K562 (cell line): ENCODE results near the gene C1orf56. TPM values are rescaled to one million over a fixed set of nuclear protein-coding genes. Genes with fewer than 3 reads are reported as not detected.

ENCODE experiments used
- ATAC-seq: fragments of 200-7000 bp; cut with Tn5 transposase; 3 replicates; pipeline ENCODE4 v1.9.1; 2020; ENCODE audit warnings: moderate library complexity
- BruUV-seq: library from RNA; stranded (reverse); fragments of 400-500 nt; replicated peaks from 2 replicates; lab custom pipeline; 2021; lab: Mats Ljungman, UMichigan
- CTCF ChIA-PET: fragments of 300-600 bp; formaldehyde crosslinking; extraction: SDS; loops from one replicate; lab custom pipeline; 2021; ENCODE audit warnings: low intra/inter-chr PET ratio; lab: Yijun Ruan, JAX
- POLR2A ChIA-PET: fragments of 300-600, 350-650 bp; sonication (Branson Sonifier 250); formaldehyde crosslinking; extraction: SDS; loops from one replicate; lab custom pipeline; 2021; ENCODE audit warnings: antibody characterized with exemption, inconsistent platforms; lab: Yijun Ruan, JAX
- DNase-seq, 4 experiments: peaks; one replicate each; pipeline versions ENCODE4 v3.0.0 to v3.0.0-alpha.2; 2011 to 2018; ENCODE audit warnings: low spot score in 3 of 4, mixed read lengths in 3 of 4; ENCODE audit errors: extremely low read depth in 1 of 4
- FAIRE-seq: peaks from 2 replicates; lab custom pipeline; 2011; peaks lifted over from hg19 to GRCh38; lab: Jason Lieb, UNC
- H2AFZ ChIP-seq: 2 replicates; pipeline ENCODE4 v1.6.0; 2011; ENCODE audit warnings: low read depth, low read length, control low read depth, inconsistent platforms
- H3K27ac ChIP-seq: fragments of 200-600 bp; 3 replicates; pipeline ENCODE4 v1.8.0; 2011; ENCODE audit warnings: low read depth, mild to moderate bottlenecking, control low read depth, inconsistent platforms, low read length, moderate library complexity, mixed read lengths; ENCODE audit errors: extremely low read depth
- H3K27me3 ChIP-seq, 2 experiments: fragments of 300-600 bp in 1 of 2; 2 replicates in 1 of 2; 3 replicates in 1 of 2; pipeline versions ENCODE4 v1.6.0 to v1.8.0; 2011; ENCODE audit warnings: inconsistent platforms in 2 of 2, low read length in 2 of 2, mild to moderate bottlenecking in 1 of 2, mixed read lengths in 1 of 2, moderate library complexity in 1 of 2; ENCODE audit not compliant: control insufficient read depth in 2 of 2, insufficient read depth in 2 of 2
- H3K36me3 ChIP-seq: fragments of 300-600 bp; 3 replicates; pipeline ENCODE4 v1.8.0; 2011; ENCODE audit warnings: mild to moderate bottlenecking, low read length, inconsistent platforms; ENCODE audit not compliant: control insufficient read depth, insufficient read depth
- H3K4me1 ChIP-seq, 2 experiments: fragments of 200-600 bp in 1 of 2; replicated peaks in 1 of 2; 2 replicates in 1 of 2; 3 replicates in 1 of 2; pipeline versions ENCODE4 v1.5.1 to v1.8.0; 2011; ENCODE audit warnings: inconsistent platforms in 2 of 2, low read length in 2 of 2, mild to moderate bottlenecking in 1 of 2, mixed read lengths in 1 of 2, moderate library complexity in 1 of 2; ENCODE audit not compliant: control insufficient read depth in 2 of 2, insufficient read depth in 2 of 2
- H3K4me2 ChIP-seq: 2 replicates; pipeline ENCODE4 v1.6.1; 2011; ENCODE audit warnings: low read length, control low read depth, inconsistent platforms, mixed read lengths; ENCODE audit not compliant: insufficient read depth
- H3K4me3 ChIP-seq: fragments of 200-600 bp; sonication (generic), shearing (Covaris generic); 2 replicates; pipeline ENCODE4 v1.5.1; 2016; ENCODE audit warnings: control low read depth, inconsistent platforms
- H3K79me2 ChIP-seq: fragments of 200-600 bp; 3 replicates; pipeline ENCODE4 v1.8.0; 2011; ENCODE audit warnings: low read length, inconsistent platforms; ENCODE audit not compliant: control insufficient read depth, insufficient read depth
- H3K9ac ChIP-seq, 2 experiments: 2 replicates each; pipeline versions ENCODE4 v1.6.0 to v1.6.1; 2011; ENCODE audit warnings: low read depth in 2 of 2, low read length in 2 of 2, control low read depth in 1 of 2, inconsistent platforms in 1 of 2, mild to moderate bottlenecking in 1 of 2, mixed read lengths in 1 of 2; ENCODE audit not compliant: insufficient read depth in 1 of 2
- H3K9me1 ChIP-seq: one replicate; pipeline ENCODE4 v1.6.0; 2011; ENCODE audit warnings: inconsistent platforms, mild to moderate bottlenecking, low read length, moderate library complexity; ENCODE audit not compliant: control insufficient read depth, insufficient read depth
- H3K9me3 ChIP-seq: replicated peaks from 2 replicates; pipeline ENCODE4 v1.5.1; 2011; ENCODE audit warnings: low read depth, low read length, inconsistent platforms; ENCODE audit not compliant: control insufficient read depth, insufficient read depth
- H4K20me1 ChIP-seq: replicated peaks from 2 replicates; pipeline ENCODE4 v1.6.1; 2011; ENCODE audit warnings: low read length, inconsistent platforms, mixed read lengths; ENCODE audit not compliant: control insufficient read depth, insufficient read depth
- CBX3 ChIP-seq, 2 experiments: IDR thresholded peaks; 1 replicate in 1 of 2; 2 replicates in 1 of 2; pipeline ENCODE4 v1.6.1; 2012; ENCODE audit warnings: inconsistent platforms in 2 of 2, low read length in 2 of 2, borderline replicate concordance in 1 of 2, control low read depth in 1 of 2
- FOXK1 ChIP-seq: sonication (generic); formaldehyde crosslinking; IDR thresholded peaks from 2 replicates; pipeline ENCODE4 v1.8.0; 2022; ENCODE audit warnings: missing genetic modification reagents, mild to moderate bottlenecking, borderline replicate concordance
- KAT7 ChIP-seq: sonication (generic); formaldehyde crosslinking; IDR thresholded peaks from 2 replicates; pipeline ENCODE4 v1.8.0; 2022; ENCODE audit warnings: missing genetic modification reagents, mild to moderate bottlenecking, borderline replicate concordance
- NFIC ChIP-seq: fragments of 450-650 bp; IDR thresholded peaks from 2 replicates; pipeline ENCODE4 v1.6.1; 2017; ENCODE audit warnings: mild to moderate bottlenecking, inconsistent platforms
- POLR2G ChIP-seq: fragments of 200-400 bp; formaldehyde crosslinking; IDR thresholded peaks from 2 replicates; pipeline ENCODE4 v1.6.1; 2017; ENCODE audit warnings: low read depth, mild to moderate bottlenecking, antibody characterized with exemption, low read length, moderate library complexity
- RBM17 ChIP-seq: fragments of 200-400 bp; formaldehyde crosslinking; IDR thresholded peaks from 2 replicates; pipeline ENCODE4 v1.6.1; 2017; ENCODE audit warnings: low read depth, mild to moderate bottlenecking, low read length, borderline replicate concordance
- RFX1 ChIP-seq: fragments of 450-650 bp; IDR thresholded peaks from 2 replicates; pipeline ENCODE4 v1.6.1; 2016; ENCODE audit warnings: mild to moderate bottlenecking, moderate library complexity
- TFE3 ChIP-seq: fragments of 450-650 bp; formaldehyde crosslinking; IDR thresholded peaks from 2 replicates; pipeline ENCODE4 v1.4.0; 2020; ENCODE audit warnings: mild to moderate bottlenecking, mixed read lengths
- ZNF217 ChIP-seq: sonication (generic); formaldehyde crosslinking; IDR thresholded peaks from 2 replicates; pipeline ENCODE4 v1.8.0; 2022; ENCODE audit warnings: mild to moderate bottlenecking, missing genetic modification reagents
- WGBS: fragments of 100-300 bp; shearing (Covaris generic); methylation state at CpG from one replicate; pipeline ENCODE4 v1.1.6; 2016; ENCODE audit warnings: low coverage, mixed read lengths; ENCODE audit not compliant: insufficient coverage; ENCODE audit errors: missing lambda C conversion rate; 5-methylcytosine and 5-hydroxymethylcytosine counted together
- in situ Hi-C: fragments of 300-500 bp; cut with MboI; formaldehyde crosslinking; loops from 4 replicates; pipeline ENCODE4 v1.15.0; 2018; ENCODE audit warnings: inconsistent platforms, mixed read lengths
- intact Hi-C: fragments of 100-400 bp; cut with micrococcal nuclease; formaldehyde crosslinking; loops from 2 replicates; pipeline ENCODE4 v1.14.2; 2022
- polyA plus RNA-seq, 8 experiments: library from polyadenylated mRNA; depleted of rRNA in 4 of 8; stranded (reverse) in 5 of 8; unstranded in 3 of 8; fragments of >200 nt; fragmentation: Nextera tagmentation in 2 of 8; fragmentation: Illumina TruSeq in 1 of 8; extraction: Ambion mirVana in 2 of 8; extraction: Trizol in 1 of 8; gene quantifications; 2 replicates each; pipeline versions ENCODE4 v1.2.1 to v1.2.3, GENCODE V29; 2011 to 2014; ENCODE audit warnings: inconsistent platforms in 1 of 8, missing spikeins in 1 of 8
- total RNA-seq, 7 experiments: library from RNA; depleted of rRNA in 6 of 7; stranded (reverse); fragments of >200 nt in 6 of 7; fragmentation: Illumina TruSeq in 2 of 7; extraction: Trizol in 2 of 7; gene quantifications; 2 replicates each; pipeline versions ENCODE4 v1.2.1 to v1.2.3, GENCODE V29; 2011 to 2021; ENCODE audit warnings: low replicate concordance in 1 of 7
- TF ChIP-seq, protein P1 (sequence below), 2 experiments: IDR thresholded peaks; 2 replicates each; pipeline ENCODE4 v1.6.1; 2011; ENCODE audit warnings: borderline replicate concordance in 1 of 2, control low read depth in 1 of 2, low read depth in 1 of 2, low read length in 1 of 2, mild to moderate bottlenecking in 1 of 2, mixed read lengths in 1 of 2, moderate library complexity in 1 of 2; ENCODE audit not compliant: insufficient read depth in 1 of 2, insufficient read length in 1 of 2, poor library complexity in 1 of 2, severe bottlenecking in 1 of 2; ENCODE audit errors: extremely low read depth in 1 of 2

C1orf56 gene
- total and polyA plus RNA-seq, 9 of the 15 experiments (the other 6 are each of a cell fraction or from before 2014, with no cell fraction given): 0.18 to 15.7 (median 1.1) TPM

DNA sequence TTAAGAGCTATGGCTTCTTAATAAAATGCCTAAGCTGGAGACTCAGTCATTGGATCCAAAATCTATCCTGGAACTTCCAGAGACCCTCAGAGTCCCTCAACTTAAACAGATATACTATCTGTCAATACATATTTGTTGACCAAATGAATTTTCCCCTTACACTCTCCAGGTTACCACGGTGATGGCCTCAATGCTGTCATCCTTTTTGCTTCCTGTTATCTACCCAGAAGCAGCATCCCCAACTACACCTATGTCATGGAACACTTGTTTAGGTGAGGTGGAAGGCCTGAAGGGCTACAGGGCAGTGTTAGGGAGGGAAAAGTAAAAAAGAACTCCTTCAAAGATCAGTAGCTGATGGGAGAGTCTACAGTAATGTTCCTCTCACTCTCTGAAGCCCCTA lies 4.4 kb upstream of the C1orf56 start:
- DNase-seq (no peak), ATAC-seq (no peak)
- POLR2A ChIA-PET: interaction anchor here (0.7 to 2.6 kb wide), 6 partner anchors 12 to 36 kb away, joined by 3 to 16 read pairs (median 3); partner anchors contain the start of genes CDC42SE1, MINDY1 and MLLT11
- 42% methylated on average over 1 of the region's 1 CpG for WGBS
- H3K9ac ChIP-seq: no peak overlapping the region
- CTCF ChIA-PET: no interaction called here
- no peaks in the 10 kb centered on the region for H4K20me1 ChIP-seq
- H2AFZ ChIP-seq: no peak overlapping the region
- TF ChIP-seq ZNF217 (CRISPR knock-in tag) (no peak), RFX1 (peak; percentile 56)
- TF ChIP-seq, all 486 proteins: peak for 1
- no TSS peak for BruUV-seq
- in situ Hi-C loops: no loop called here
- Histone ChIP-seq H3K79me2 (peaks cover 5% of the 10 kb centered on the region; the same call in 2 of the 3 replicates), H3K9me1 (no peaks in the 10 kb centered on the region), H3K4me3 (no peak overlapping the region), H3K27ac (no peak overlapping the region), H3K9me3 (no peaks in the 10 kb centered on the region), H3K4me1 (peaks cover 9 to 13% of the 10 kb centered on the region in 2 experiments; a peak in 4 of 5 replicates), H3K4me2 (no peak overlapping the region), H3K36me3 (no peaks in the 10 kb centered on the region), H3K27me3 (no peaks in the 10 kb centered on the region)
- FAIRE-seq: no peak
- intact Hi-C loops: no loop called here

GRCh38 chr1:151047925-151048644 lies 534 bp downstream of the C1orf56 start:
- peak overlapping the region; percentile 68 for H2AFZ ChIP-seq
- peak overlapping the region; percentile 39 for H3K4me3 ChIP-seq
- intact Hi-C loops: no loop called here
- TF ChIP-seq FOXK1 (CRISPR knock-in tag) (0 out of 2 replicates have a peak, but pooled peaks have one; percentile 9), NFIC (peak; percentile 51; the same call in 1 of the 2 replicates), KAT7 (CRISPR knock-in tag) (no peak), RBM17 (no peak), TFE3 (CRISPR knock-in tag) (no peak), CBX3 (IDR thresholded peaks at IDR 0.05; ENCODE audit: borderline replicate concordance in 1 of 2, low read length in 2 of 2) (no peak), POLR2G (peak; percentile 78)
- TF ChIP-seq, protein P1, sequence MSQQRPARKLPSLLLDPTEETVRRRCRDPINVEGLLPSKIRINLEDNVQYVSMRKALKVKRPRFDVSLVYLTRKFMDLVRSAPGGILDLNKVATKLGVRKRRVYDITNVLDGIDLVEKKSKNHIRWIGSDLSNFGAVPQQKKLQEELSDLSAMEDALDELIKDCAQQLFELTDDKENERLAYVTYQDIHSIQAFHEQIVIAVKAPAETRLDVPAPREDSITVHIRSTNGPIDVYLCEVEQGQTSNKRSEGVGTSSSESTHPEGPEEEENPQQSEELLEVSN (IDR thresholded peaks at IDR 0.05; ENCODE audit: borderline replicate concordance in 1 of 2, extremely low read depth in 1 of 2, insufficient read depth in 1 of 2, insufficient read length in 1 of 2, low read depth in 1 of 2, low read length in 1 of 2, poor library complexity in 1 of 2, severe bottlenecking in 1 of 2): peak; percentile 47 to 62

More at GRCh38 chr1:151047925-151048644, 534 bp downstream of the C1orf56 start:
- FAIRE-seq (no peak), DNase-seq (peak in 2 of 4 experiments; percentile 45 to 67), ATAC-seq (peak; percentile 74)
- in situ Hi-C loops: no loop called here
- ChIA-PET POLR2A (interaction anchor here (1.0 to 3.6 kb wide), 6 partner anchors 8 to 206 kb away, joined by 3 to 36 read pairs (median 6); partner anchors contain the start of genes BNIPL, CDC42SE1, MLLT11 and PSMD4), CTCF (no interaction called here)
- H3K36me3 ChIP-seq: peaks cover 33% of the 10 kb centered on the region
- peaks cover 17% of the 10 kb centered on the region for H3K79me2 ChIP-seq
- H3K27ac ChIP-seq: peak overlapping the region; percentile 52
- no peaks in the 10 kb centered on the region for H4K20me1 ChIP-seq
- peaks cover 18 to 22% of the 10 kb centered on the region in 2 experiments; a peak in 4 of 5 replicates for H3K4me1 ChIP-seq
- TSS peak; percentile 84 for BruUV-seq
- no peaks in the 10 kb centered on the region for H3K9me1 ChIP-seq
- peak overlapping the region; percentile 54 to 90; a peak in 3 of 4 replicates for H3K9ac ChIP-seq
- peak overlapping the region; percentile 64 for H3K4me2 ChIP-seq
- no peaks in the 10 kb centered on the region for H3K9me3 ChIP-seq
- 67% methylated on average over 40 of the region's 48 CpGs for WGBS
- no peaks in the 10 kb centered on the region for H3K27me3 ChIP-seq
